Measurements from ENCODE around the gene MBD1. TPM values are rescaled to one million over a fixed set of nuclear protein-coding genes. Genes with fewer than 3 reads are reported as not detected.

MBD1 gene
- total RNA-seq (2021) (47.6 to 53.4 TPM (median 48.4 TPM) in 3 replicates), Bru-seq, nascent RNA (percentile 81 among the genes with signal in this experiment)
- long read RNA-seq, experiment 1, full-length matches to known transcripts = 38 of 185 reads
- long read RNA-seq, experiment 1, partial matches to known transcripts = 39 of 185 reads
- long read RNA-seq, experiment 1, other reads (novel, unspliced or antisense) = 108 of 185 reads
- long read RNA-seq, experiment 2, partial matches to known transcripts = 2 of 35 reads
- long read RNA-seq, experiment 2, other reads (novel, unspliced or antisense) = 31 of 35 reads
- long read RNA-seq, experiment 3, partial matches to known transcripts = 0 of 3 reads
- long read RNA-seq, experiment 3, other reads (novel, unspliced or antisense) = 2 of 3 reads

GRCh38 chr18:50281295-50281971, at the start of gene MBD1:
TSS of gene MBD1 (minus strand) at chr18:50281523. CDS start at chr18:50279992, 1,531 bp downstream.
- ChIA-PET POLR2A (interaction anchor here (1.2 kb wide), 2 partner anchors 13 to 75 kb away, joined by 3 to 4 read pairs; no protein-coding TSS in a partner anchor), CTCF (interaction anchor here (0.9 to 1.8 kb wide), 9 partner anchors 9 to 148 kb away, joined by 3 to 21 read pairs (median 6); partner anchors contain the start of gene CFAP53)
- Mint-ChIP-seq H3K4me1 (peaks cover 20% of the 10 kb centered on the region), H3K36me3 (peaks cover 43% of the 10 kb centered on the region), H3K27me3 (ENCODE audit: low read depth) (no peaks in the 10 kb centered on the region), H3K9me3 (no peaks in the 10 kb centered on the region), H3K4me3 (peak within 1 kb of the TSS; percentile 98), H3K27ac (peak within 1 kb of the TSS; percentile 97)
- DNase-seq (ENCODE audit: low spot score) (peak; percentile 93), ATAC-seq (peak; percentile 87)
- no peak for TF ChIP-seq CTCF (IDR thresholded peaks at IDR 0.05)
- no peak for TF ChIP-seq ZNF423 (CRISPR knock-in tag; IDR thresholded peaks at IDR 0.05)
- no peak for TF ChIP-seq MXD4 (CRISPR knock-in tag; IDR thresholded peaks at IDR 0.05; ENCODE audit: borderline replicate concordance)
- no peak for TF ChIP-seq OVOL2 (CRISPR knock-in tag; IDR thresholded peaks at IDR 0.05; ENCODE audit: borderline replicate concordance)
- peak; percentile 90; the same call in 1 of the 2 replicates for TF ChIP-seq ARID4B (CRISPR knock-in tag; IDR thresholded peaks at IDR 0.05; ENCODE audit: borderline replicate concordance)
- no peak for TF ChIP-seq ERG (CRISPR knock-in tag; IDR thresholded peaks at IDR 0.05)
- TF ChIP-seq CBFB (CRISPR knock-in tag; IDR thresholded peaks at IDR 0.05; ENCODE audit: low read depth) = no peak
- no peak; the same call in 1 of the 2 replicates for TF ChIP-seq CREM (CRISPR knock-in tag; IDR thresholded peaks at IDR 0.05)
- TF ChIP-seq MYBL2 (CRISPR knock-in tag; IDR thresholded peaks at IDR 0.05) = peak; percentile 82; the same call in 1 of the 2 replicates
- no peak for TF ChIP-seq ZNF219 (CRISPR knock-in tag; IDR thresholded peaks at IDR 0.05; ENCODE audit: borderline replicate concordance)
- TF ChIP-seq ZNF671 (CRISPR knock-in tag; IDR thresholded peaks at IDR 0.05) = no peak
- peak; percentile 82 for TF ChIP-seq GABPB1 (CRISPR knock-in tag; IDR thresholded peaks at IDR 0.05)
- no peak for TF ChIP-seq STAT6 (CRISPR knock-in tag; conservative IDR thresholded peaks at IDR 0.05; ENCODE audit: low read depth)
- peak; percentile 7; the same call in 1 of the 2 replicates for TF ChIP-seq JUN (CRISPR knock-in tag; IDR thresholded peaks at IDR 0.05)
- peak; percentile 52 for TF ChIP-seq USF2 (CRISPR knock-in tag; IDR thresholded peaks at IDR 0.05)
- TF ChIP-seq ZNF232 (CRISPR knock-in tag; IDR thresholded peaks at IDR 0.05) = no peak
- no peak for TF ChIP-seq ZNF416 (CRISPR knock-in tag; IDR thresholded peaks at IDR 0.05)
- no peak for TF ChIP-seq E2F5 (CRISPR knock-in tag; IDR thresholded peaks at IDR 0.05)
- peak; percentile 74 for TF ChIP-seq NR2C2 (CRISPR knock-in tag; IDR thresholded peaks at IDR 0.05)
- TF ChIP-seq ETV6 (CRISPR knock-in tag; IDR thresholded peaks at IDR 0.05) = peak; percentile 97
- no peak; the same call in 1 of the 2 replicates for TF ChIP-seq ELF4 (CRISPR knock-in tag; IDR thresholded peaks at IDR 0.05; ENCODE audit: low read depth)
- TF ChIP-seq SP1 (CRISPR knock-in tag; conservative IDR thresholded peaks at IDR 0.05) = peak; percentile 97
- no peak for TF ChIP-seq ATF2 (CRISPR knock-in tag; IDR thresholded peaks at IDR 0.05; ENCODE audit: borderline replicate concordance, low read depth)

All from WTC11 (cell line).